ENCODE measurements around the gene DYRK1A.

The DYRK1A gene

GRCh38 chr21:37385179-37385765 is 18.7 kb downstream of the DYRK1A start:
- no peak for DNase-seq (ENCODE audit: low read depth)

- no peak for DNase-seq (ENCODE audit: low read depth)
Observed at GRCh38 chr21:37386151-37386550, 19.6 kb downstream of the DYRK1A start.

- no peak for DNase-seq (ENCODE audit: low read depth)
Observed at GRCh38 chr21:37389456-37389855, 22.9 kb downstream of the DYRK1A start.

GRCh38 chr21:37391666-37392065 is 25.1 kb downstream of the DYRK1A start:
- DNase-seq (ENCODE audit: low read depth): no peak

GRCh38 chr21:37392441-37392840 is 25.9 kb downstream of the DYRK1A start:
- DNase-seq (ENCODE audit: low read depth): no peak

- DNase-seq (ENCODE audit: low read depth): no peak
Observed at GRCh38 chr21:37393030-37393429, 26.5 kb downstream of the DYRK1A start.

GRCh38 chr21:37393786-37394185 is 27.2 kb downstream of the DYRK1A start:
- no peak for DNase-seq (ENCODE audit: low read depth)

GRCh38 chr21:37395961-37396360 is 29.4 kb downstream of the DYRK1A start:
- no peak for DNase-seq (ENCODE audit: low read depth)

- no peak for DNase-seq (ENCODE audit: low read depth)
Observed at GRCh38 chr21:37396855-37397254, 30.3 kb downstream of the DYRK1A start.

GRCh38 chr21:37398697-37399096 is 32.1 kb downstream of the DYRK1A start:
- DNase-seq (ENCODE audit: low read depth): no peak

GRCh38 chr21:37402251-37402867 is 35.8 kb downstream of the DYRK1A start:
- DNase-seq (ENCODE audit: low read depth): no peak

- no peak for DNase-seq (ENCODE audit: low read depth)
Observed at GRCh38 chr21:37405629-37406028, 39.1 kb downstream of the DYRK1A start.

- no peak for DNase-seq (ENCODE audit: low read depth)
Observed at GRCh38 chr21:37407719-37408420, 41.3 kb downstream of the DYRK1A start.

GRCh38 chr21:37408464-37409193 is 42.1 kb downstream of the DYRK1A start:
- DNase-seq (ENCODE audit: low read depth): no peak

GRCh38 chr21:37410639-37411038 is 44.1 kb downstream of the DYRK1A start:
- DNase-seq (ENCODE audit: low read depth): no peak

GRCh38 chr21:37412603-37413360 is 46.2 kb downstream of the DYRK1A start:
- DNase-seq (ENCODE audit: low read depth): peak; percentile 34

- DNase-seq (ENCODE audit: low read depth): no peak
Observed at GRCh38 chr21:37413553-37414291, 47.1 kb downstream of the DYRK1A start.

GRCh38 chr21:37414292-37415253 is 48.0 kb downstream of the DYRK1A start:
- no peak for DNase-seq (ENCODE audit: low read depth)

GRCh38 chr21:37415939-37416338 is 49.4 kb downstream of the DYRK1A start:
- no peak for DNase-seq (ENCODE audit: low read depth)

GRCh38 chr21:37416914-37417313 is 50.3 kb downstream of the DYRK1A start:
- DNase-seq (ENCODE audit: low read depth): no peak

Data from HS-5 (cell line).